Glutamatergic neuron (in vitro differentiated cells): ENCODE results near the gene GPR150. TPM values are rescaled to one million over a fixed set of nuclear protein-coding genes. Genes with fewer than 3 reads are reported as not detected.
"Not testable (repeated sequence)": the region's sequence is repeated elsewhere in the genome, so short reads cannot be mapped to it uniquely, and the experiment has no call there.

Source experiments
- DNase-seq: peaks from one replicate; pipeline ENCODE4 v3.0.0; 2022
- H3K27ac Mint-ChIP-seq: one replicate; pipeline ENCODE4 v1.8.0; 2020; ENCODE audit warnings: mild to moderate bottlenecking, mixed read lengths, inconsistent platforms; ENCODE audit not compliant: unreplicated experiment
- H3K27me3 Mint-ChIP-seq: one replicate; pipeline ENCODE4 v1.8.0; 2020; ENCODE audit warnings: mild to moderate bottlenecking, moderate library complexity, mixed read lengths, inconsistent platforms; ENCODE audit not compliant: unreplicated experiment
- H3K36me3 Mint-ChIP-seq: one replicate; pipeline ENCODE4 v1.8.0; 2020; ENCODE audit warnings: mild to moderate bottlenecking, mixed read lengths, inconsistent platforms; ENCODE audit not compliant: unreplicated experiment
- H3K4me1 Mint-ChIP-seq: one replicate; pipeline ENCODE4 v1.8.0; 2020; ENCODE audit warnings: mild to moderate bottlenecking, low read depth, mixed read lengths, inconsistent platforms; ENCODE audit not compliant: unreplicated experiment
- H3K4me3 Mint-ChIP-seq: one replicate; pipeline ENCODE4 v1.8.0; 2020; ENCODE audit warnings: mild to moderate bottlenecking, mixed read lengths, inconsistent platforms; ENCODE audit not compliant: unreplicated experiment
- H3K9me3 Mint-ChIP-seq: one replicate; pipeline ENCODE4 v1.8.0; 2020; ENCODE audit warnings: mild to moderate bottlenecking, moderate library complexity, mixed read lengths, inconsistent platforms; ENCODE audit not compliant: unreplicated experiment
- CTCF ChIP-seq: fragments of 200-600 bp; sonication (generic); IDR thresholded peaks from one replicate; pipeline ENCODE4 v1.5.0; 2021; ENCODE audit not compliant: partially characterized antibody, unreplicated experiment
- total RNA-seq: library from RNA; stranded (reverse); fragmentation: NEBNext Ultra II Directional; extraction: Animal tissue kit (Norgen Biotek cat#: 25700); gene quantifications from one replicate; pipeline ENCODE4 v1.2.1, GENCODE V29; 2021; ENCODE audit not compliant: unreplicated experiment

Gene GPR150
- total RNA-seq, 1 donor from 2014 or later, result not detected

GRCh38 chr5:95631991-95632675, 12.2 kb downstream of the GPR150 start:
- Mint-ChIP-seq H3K9me3 (no peaks in the 10 kb centered on the region), H3K4me3 (no peak overlapping the region), H3K27me3 (peaks cover 2% of the 10 kb centered on the region), H3K4me1 (no peaks in the 10 kb centered on the region), H3K27ac (no peak overlapping the region), H3K36me3 (no peaks in the 10 kb centered on the region)
- TF ChIP-seq CTCF, result no peak
- no peak for DNase-seq

- H3K27ac Mint-ChIP-seq, H3K4me1 Mint-ChIP-seq, H3K36me3 Mint-ChIP-seq: not testable (repeated sequence)
Measured at GRCh38 chr5:95632942-95633341, 13.1 kb downstream of the GPR150 start.

GRCh38 chr5:95633671-95634070, 13.8 kb downstream of the GPR150 start:
- TF ChIP-seq CTCF, result no peak
- Mint-ChIP-seq H3K9me3 (no peaks in the 10 kb centered on the region), H3K4me3 (no peak overlapping the region), H3K27me3 (peaks cover 2% of the 10 kb centered on the region), H3K27ac (no peak overlapping the region), H3K4me1 (no peaks in the 10 kb centered on the region), H3K36me3 (no peaks in the 10 kb centered on the region)
- no peak for DNase-seq

More at GRCh38 chr5:95632942-95633341, 13.1 kb downstream of the GPR150 start:
- H3K4me3 Mint-ChIP-seq, H3K27me3 Mint-ChIP-seq, H3K9me3 Mint-ChIP-seq, DNase-seq: not testable (repeated sequence)

GRCh38 chr5:95634081-95634480, 14.2 kb downstream of the GPR150 start:
- no peak for TF ChIP-seq CTCF
- Mint-ChIP-seq H3K4me3 (no peak overlapping the region), H3K36me3 (no peaks in the 10 kb centered on the region), H3K27me3 (peaks cover 2% of the 10 kb centered on the region), H3K9me3 (no peaks in the 10 kb centered on the region), H3K4me1 (no peaks in the 10 kb centered on the region), H3K27ac (no peak overlapping the region)
- no peak for DNase-seq

GRCh38 chr5:95638632-95639031, 18.7 kb downstream of the GPR150 start:
- no peak overlapping the region for H3K27ac Mint-ChIP-seq
- no peaks in the 10 kb centered on the region for H3K9me3 Mint-ChIP-seq
- peaks cover 6% of the 10 kb centered on the region for H3K36me3 Mint-ChIP-seq
- no peak for DNase-seq
- no peak for TF ChIP-seq CTCF
- no peaks in the 10 kb centered on the region for H3K4me1 Mint-ChIP-seq
- H3K4me3 Mint-ChIP-seq, result no peak overlapping the region
- no peaks in the 10 kb centered on the region for H3K27me3 Mint-ChIP-seq
